Measurements from ENCODE around the gene ELP1. TPM values are rescaled to one million over a fixed set of nuclear protein-coding genes. Genes with fewer than 3 reads are reported as not detected.
A peak's percentile ranks its signal among the peaks of the same experiment; 100 is the strongest.
"Not testable (repeated sequence)": the region's sequence is repeated elsewhere in the genome, so short reads cannot be mapped to it uniquely, and the experiment has no call there.

ELP1 gene, protein sequence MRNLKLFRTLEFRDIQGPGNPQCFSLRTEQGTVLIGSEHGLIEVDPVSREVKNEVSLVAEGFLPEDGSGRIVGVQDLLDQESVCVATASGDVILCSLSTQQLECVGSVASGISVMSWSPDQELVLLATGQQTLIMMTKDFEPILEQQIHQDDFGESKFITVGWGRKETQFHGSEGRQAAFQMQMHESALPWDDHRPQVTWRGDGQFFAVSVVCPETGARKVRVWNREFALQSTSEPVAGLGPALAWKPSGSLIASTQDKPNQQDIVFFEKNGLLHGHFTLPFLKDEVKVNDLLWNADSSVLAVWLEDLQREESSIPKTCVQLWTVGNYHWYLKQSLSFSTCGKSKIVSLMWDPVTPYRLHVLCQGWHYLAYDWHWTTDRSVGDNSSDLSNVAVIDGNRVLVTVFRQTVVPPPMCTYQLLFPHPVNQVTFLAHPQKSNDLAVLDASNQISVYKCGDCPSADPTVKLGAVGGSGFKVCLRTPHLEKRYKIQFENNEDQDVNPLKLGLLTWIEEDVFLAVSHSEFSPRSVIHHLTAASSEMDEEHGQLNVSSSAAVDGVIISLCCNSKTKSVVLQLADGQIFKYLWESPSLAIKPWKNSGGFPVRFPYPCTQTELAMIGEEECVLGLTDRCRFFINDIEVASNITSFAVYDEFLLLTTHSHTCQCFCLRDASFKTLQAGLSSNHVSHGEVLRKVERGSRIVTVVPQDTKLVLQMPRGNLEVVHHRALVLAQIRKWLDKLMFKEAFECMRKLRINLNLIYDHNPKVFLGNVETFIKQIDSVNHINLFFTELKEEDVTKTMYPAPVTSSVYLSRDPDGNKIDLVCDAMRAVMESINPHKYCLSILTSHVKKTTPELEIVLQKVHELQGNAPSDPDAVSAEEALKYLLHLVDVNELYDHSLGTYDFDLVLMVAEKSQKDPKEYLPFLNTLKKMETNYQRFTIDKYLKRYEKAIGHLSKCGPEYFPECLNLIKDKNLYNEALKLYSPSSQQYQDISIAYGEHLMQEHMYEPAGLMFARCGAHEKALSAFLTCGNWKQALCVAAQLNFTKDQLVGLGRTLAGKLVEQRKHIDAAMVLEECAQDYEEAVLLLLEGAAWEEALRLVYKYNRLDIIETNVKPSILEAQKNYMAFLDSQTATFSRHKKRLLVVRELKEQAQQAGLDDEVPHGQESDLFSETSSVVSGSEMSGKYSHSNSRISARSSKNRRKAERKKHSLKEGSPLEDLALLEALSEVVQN (N-terminal part only)
- 31.6 and 35.2 TPM in 2 replicates for total RNA-seq

- Mint-ChIP-seq H3K27ac (peak within 1 kb of the TSS; percentile 95), H3K9me3 (no peaks in the 10 kb centered on the region), H3K4me1 (ENCODE audit: low read depth) (peaks cover 23% of the 10 kb centered on the region), H3K36me3 (ENCODE audit: low read depth) (peaks cover 16% of the 10 kb centered on the region), H3K4me3 (peak within 1 kb of the TSS; percentile 95), H3K27me3 (ENCODE audit: insufficient read depth) (no peaks in the 10 kb centered on the region)
- intact Hi-C loops (cut with micrococcal nuclease): loop anchor here (1.0 to 5.0 kb wide), 10 partner anchors 47 to 1651 kb away; partner anchors contain the start of genes EPB41L4B, KLF4, RAD23B and TXN
- DNase-seq (ENCODE audit: low spot score): peak; percentile 90
These were observed at the start of gene ELP1 for GRCh38 chr9:108933718-108934322. Gene ELP1, minus strand, starts transcription at chr9:108934124. Its CDS starts 2,978 bp downstream, at chr9:108931146.

GRCh38 chr9:108980893-108981292 lies 47.0 kb upstream of the ELP1 start:
- DNase-seq (ENCODE audit: low spot score): no peak
- Mint-ChIP-seq H3K9me3 (no peaks in the 10 kb centered on the region), H3K4me3 (no peak overlapping the region), H3K27me3 (ENCODE audit: insufficient read depth) (no peaks in the 10 kb centered on the region), H3K36me3 (ENCODE audit: low read depth) (peaks cover 16% of the 10 kb centered on the region), H3K4me1 (ENCODE audit: low read depth) (peaks cover 8% of the 10 kb centered on the region), H3K27ac (no peak overlapping the region)
- intact Hi-C loops (cut with micrococcal nuclease): no loop called here

- intact Hi-C loops (cut with micrococcal nuclease): no loop called here
- H3K27me3 Mint-ChIP-seq (ENCODE audit: insufficient read depth): no peaks in the 10 kb centered on the region
- no peak overlapping the region for H3K27ac Mint-ChIP-seq
- peaks cover 16% of the 10 kb centered on the region for H3K36me3 Mint-ChIP-seq (ENCODE audit: low read depth)
- H3K4me3 Mint-ChIP-seq: no peak overlapping the region
- H3K4me1 Mint-ChIP-seq (ENCODE audit: low read depth): peaks cover 8% of the 10 kb centered on the region
- DNase-seq (ENCODE audit: low spot score): no peak
- H3K9me3 Mint-ChIP-seq: no peaks in the 10 kb centered on the region
These were observed 44.3 kb upstream of the ELP1 start for GRCh38 chr9:108978205-108978604.

GRCh38 chr9:108973895-108974294 lies 40.0 kb upstream of the ELP1 start:
- intact Hi-C loops (cut with micrococcal nuclease): no loop called here
- peaks cover 18% of the 10 kb centered on the region for H3K36me3 Mint-ChIP-seq (ENCODE audit: low read depth)
- H3K27me3 Mint-ChIP-seq (ENCODE audit: insufficient read depth): no peaks in the 10 kb centered on the region
- peaks cover 7% of the 10 kb centered on the region for H3K9me3 Mint-ChIP-seq
- H3K27ac Mint-ChIP-seq: no peak overlapping the region
- DNase-seq (ENCODE audit: low spot score): no peak
- peaks cover 8% of the 10 kb centered on the region for H3K4me1 Mint-ChIP-seq (ENCODE audit: low read depth)
- H3K4me3 Mint-ChIP-seq: no peak overlapping the region

- Mint-ChIP-seq H3K4me1 (ENCODE audit: low read depth) (no peaks in the 10 kb centered on the region), H3K27me3 (ENCODE audit: insufficient read depth) (no peaks in the 10 kb centered on the region), H3K9me3 (peaks cover 7% of the 10 kb centered on the region), H3K27ac (no peak overlapping the region), H3K36me3 (ENCODE audit: low read depth) (peaks cover 10% of the 10 kb centered on the region), H3K4me3 (no peak overlapping the region)
- no peak for DNase-seq (ENCODE audit: low spot score)
- intact Hi-C loops (cut with micrococcal nuclease): no loop called here
These were observed 38.8 kb upstream of the ELP1 start for GRCh38 chr9:108972626-108973209.

GRCh38 chr9:108972186-108972585 lies 38.3 kb upstream of the ELP1 start:
- intact Hi-C loops (cut with micrococcal nuclease): no loop called here
- Mint-ChIP-seq H3K9me3 (peaks cover 7% of the 10 kb centered on the region), H3K4me1 (ENCODE audit: low read depth) (no peaks in the 10 kb centered on the region), H3K4me3 (no peak overlapping the region), H3K36me3 (ENCODE audit: low read depth) (peaks cover 7% of the 10 kb centered on the region), H3K27ac (no peak overlapping the region), H3K27me3 (ENCODE audit: insufficient read depth) (no peaks in the 10 kb centered on the region)
- DNase-seq (ENCODE audit: low spot score): no peak

DNA sequence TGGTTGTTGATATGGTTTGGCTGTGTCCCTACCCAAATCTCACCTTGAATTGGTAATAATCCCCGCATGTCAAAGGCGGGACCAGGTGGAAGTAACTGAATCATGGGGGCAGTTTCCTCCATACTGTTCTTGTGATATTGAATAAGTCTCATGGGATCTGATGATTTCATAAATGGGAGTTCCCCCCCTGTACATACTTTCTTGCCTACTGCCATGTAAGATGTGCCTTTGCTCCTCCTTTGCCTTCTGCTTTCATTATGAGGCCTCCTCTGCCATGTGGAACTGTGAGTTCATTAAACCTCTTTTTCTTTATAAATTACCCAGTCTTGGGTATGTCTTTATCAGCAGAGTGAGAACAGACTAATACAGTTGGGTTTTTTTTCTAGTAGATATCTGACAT lies 37.5 kb upstream of the ELP1 start:
- H3K27me3 Mint-ChIP-seq (ENCODE audit: insufficient read depth); intact Hi-C loops (cut with micrococcal nuclease); H3K4me1 Mint-ChIP-seq (ENCODE audit: low read depth); H3K27ac Mint-ChIP-seq; DNase-seq (ENCODE audit: low spot score); H3K9me3 Mint-ChIP-seq; H3K4me3 Mint-ChIP-seq; H3K36me3 Mint-ChIP-seq (ENCODE audit: low read depth): not testable (repeated sequence)

- H3K27me3 Mint-ChIP-seq (ENCODE audit: insufficient read depth): no peaks in the 10 kb centered on the region
- peaks cover 7% of the 10 kb centered on the region for H3K9me3 Mint-ChIP-seq
- intact Hi-C loops (cut with micrococcal nuclease): no loop called here
- H3K4me1 Mint-ChIP-seq (ENCODE audit: low read depth): no peaks in the 10 kb centered on the region
- peaks cover 10% of the 10 kb centered on the region for H3K36me3 Mint-ChIP-seq (ENCODE audit: low read depth)
- DNase-seq (ENCODE audit: low spot score): no peak
- no peak overlapping the region for H3K4me3 Mint-ChIP-seq
- no peak overlapping the region for H3K27ac Mint-ChIP-seq
These were observed 34.0 kb upstream of the ELP1 start for GRCh38 chr9:108967916-108968315.

- Mint-ChIP-seq H3K9me3 (no peaks in the 10 kb centered on the region), H3K27me3 (ENCODE audit: insufficient read depth) (no peaks in the 10 kb centered on the region), H3K36me3 (ENCODE audit: low read depth) (peaks cover 3% of the 10 kb centered on the region), H3K4me3 (no peak overlapping the region), H3K4me1 (ENCODE audit: low read depth) (no peaks in the 10 kb centered on the region), H3K27ac (no peak overlapping the region)
- no peak for DNase-seq (ENCODE audit: low spot score)
- intact Hi-C loops (cut with micrococcal nuclease): no loop called here
These were observed 29.7 kb upstream of the ELP1 start for GRCh38 chr9:108963459-108964143.

DNA sequence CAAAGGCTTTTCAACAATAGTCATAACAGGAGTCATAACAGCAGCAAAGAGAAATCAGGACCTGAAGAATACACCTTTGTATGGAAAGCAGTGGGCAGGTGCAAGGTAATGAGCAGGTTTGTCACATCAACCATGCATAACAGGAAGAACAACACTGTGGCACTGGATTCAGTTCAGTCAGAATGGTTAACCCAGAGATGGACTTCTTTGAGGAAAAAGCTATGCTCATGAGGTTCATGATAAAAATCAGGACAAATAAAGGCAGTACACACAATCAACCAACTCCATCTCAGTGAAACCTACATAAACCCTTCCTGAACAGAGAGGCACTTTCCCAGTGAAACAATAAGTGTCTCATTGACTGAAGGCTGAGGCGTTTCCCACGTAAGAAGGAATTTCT lies 27.2 kb upstream of the ELP1 start:
- no peak overlapping the region for H3K27ac Mint-ChIP-seq
- intact Hi-C loops (cut with micrococcal nuclease): no loop called here
- H3K4me3 Mint-ChIP-seq: no peak overlapping the region

GRCh38 chr9:108960331-108960730 lies 26.4 kb upstream of the ELP1 start:
- Mint-ChIP-seq H3K4me1 (ENCODE audit: low read depth) (no peaks in the 10 kb centered on the region), H3K9me3 (no peaks in the 10 kb centered on the region), H3K27me3 (ENCODE audit: insufficient read depth) (no peaks in the 10 kb centered on the region), H3K4me3 (no peak overlapping the region), H3K27ac (no peak overlapping the region), H3K36me3 (ENCODE audit: low read depth) (peaks cover 2% of the 10 kb centered on the region)
- no peak for DNase-seq (ENCODE audit: low spot score)
- intact Hi-C loops (cut with micrococcal nuclease): no loop called here

More for the DNA sequence above, 27.2 kb upstream of the ELP1 start:
- peaks cover 3% of the 10 kb centered on the region for H3K36me3 Mint-ChIP-seq (ENCODE audit: low read depth)
- no peaks in the 10 kb centered on the region for H3K9me3 Mint-ChIP-seq
- H3K27me3 Mint-ChIP-seq (ENCODE audit: insufficient read depth): no peaks in the 10 kb centered on the region
- H3K4me1 Mint-ChIP-seq (ENCODE audit: low read depth): no peaks in the 10 kb centered on the region
- DNase-seq (ENCODE audit: low spot score): no peak

All from activated T-helper 1 cell treated with anti-CD3 and anti-CD28 coated beads, Interleukin-12 subunit alpha, Interleukin-12 subunit beta, Interleukin-2, Interleukin-4 antibody, amounts not matched to agents 30 ng/mL and 10 ng/mL and 1 ng/mL, durations not matched to agents 14 hours and 24 hours and 36 hours (primary cell).